ENCODE measurements around the gene SLC41A3.
"Not testable (repeated sequence)": the region's sequence is repeated elsewhere in the genome, so short reads cannot be mapped to it uniquely, and the experiment has no call there.

SLC41A3 gene

GRCh38 chr3:126052196-126053058 is 31.5 kb downstream of the SLC41A3 start:
- no peak for DNase-seq

GRCh38 chr3:126051741-126052140 is 32.2 kb downstream of the SLC41A3 start:
- DNase-seq: no peak

- DNase-seq: no peak
These were observed 32.7 kb downstream of the SLC41A3 start for GRCh38 chr3:126051234-126051633.

GRCh38 chr3:126050626-126051025 is 33.3 kb downstream of the SLC41A3 start:
- DNase-seq: no peak

- no peak for DNase-seq
These were observed 33.9 kb downstream of the SLC41A3 start for GRCh38 chr3:126050050-126050392.

GRCh38 chr3:126049289-126050049 is 34.5 kb downstream of the SLC41A3 start:
- DNase-seq: no peak

GRCh38 chr3:126040386-126040785 is 43.5 kb downstream of the SLC41A3 start:
- no peak for DNase-seq

- DNase-seq: no peak
These were observed 44.1 kb downstream of the SLC41A3 start for GRCh38 chr3:126039870-126040269.

GRCh38 chr3:126038791-126039190 is 45.1 kb downstream of the SLC41A3 start:
- DNase-seq: not testable (repeated sequence)

- no peak for DNase-seq
These were observed 47.8 kb downstream of the SLC41A3 start for GRCh38 chr3:126036056-126036549.

GRCh38 chr3:126035362-126036050 is 48.4 kb downstream of the SLC41A3 start:
- DNase-seq: no peak

- no peak for DNase-seq
These were observed 49.2 kb downstream of the SLC41A3 start for GRCh38 chr3:126034481-126035361.

- DNase-seq: no peak
These were observed 50.2 kb downstream of the SLC41A3 start for GRCh38 chr3:126033765-126034164.

- no peak for DNase-seq
These were observed 50.7 kb downstream of the SLC41A3 start for GRCh38 chr3:126033051-126033745.

- DNase-seq: no peak
These were observed 51.9 kb downstream of the SLC41A3 start for GRCh38 chr3:126031981-126032471.

- DNase-seq: no peak
These were observed 53.5 kb downstream of the SLC41A3 start for GRCh38 chr3:126030455-126030854.

GRCh38 chr3:126029241-126029640 is 54.7 kb downstream of the SLC41A3 start:
- DNase-seq: no peak

GRCh38 chr3:126028096-126028495 is 55.8 kb downstream of the SLC41A3 start:
- no peak for DNase-seq

- no peak for DNase-seq
These were observed 57.2 kb downstream of the SLC41A3 start for GRCh38 chr3:126026761-126027160.

- DNase-seq: no peak
These were observed 57.6 kb downstream of the SLC41A3 start for GRCh38 chr3:126026277-126026751.

- DNase-seq: no peak
These were observed 58.1 kb downstream of the SLC41A3 start for GRCh38 chr3:126025862-126026261.
